ENCODE results near the gene LIME1. TPM values are rescaled to one million over a fixed set of nuclear protein-coding genes. Genes with fewer than 3 reads are reported as not detected.

The LIME1 gene
- total RNA-seq, 1 experiment from 2014 or later: 13.5 TPM

GRCh38 chr20:63697868-63698545 lies 38.5 kb upstream of the LIME1 start:
- H3K56ac ChIP-seq (ENCODE audit: insufficient read length, low read depth, low read length): no peak overlapping the region
- peaks cover 6% of the 10 kb centered on the region; the same call in 1 of the 2 replicates for H3K27me3 Mint-ChIP-seq (ENCODE audit: low read depth)
- H2BK5ac ChIP-seq (ENCODE audit: insufficient read length, low read length): no peak overlapping the region
- H3K9ac ChIP-seq (ENCODE audit: extremely low read depth, insufficient read length, low read length): no peak overlapping the region
- no peak overlapping the region for H3K4ac ChIP-seq (ENCODE audit: low read depth, low read length)
- no peaks in the 10 kb centered on the region for H3K9me3 ChIP-seq (ENCODE audit: control insufficient read depth, low read depth, low read length)
- H3K4me2 ChIP-seq (ENCODE audit: insufficient read depth, insufficient read length, low read length): no peak overlapping the region
- peaks cover 2 to 10% of the 10 kb centered on the region in 2 experiments for H3K4me1 Mint-ChIP-seq
- TF ChIP-seq CTCF (conservative IDR thresholded peaks at IDR 0.05): no peak
- no peaks in the 10 kb centered on the region for H3K4me1 ChIP-seq (ENCODE audit: insufficient read depth, low read length)
- no peak overlapping the region for H4K8ac ChIP-seq (replicated peaks; ENCODE audit: insufficient read length, low read depth, low read length)
- no peak overlapping the region for H3T11ph ChIP-seq (ENCODE audit: low read length)
- H3K4me3 Mint-ChIP-seq: no peak overlapping the region
- no peak overlapping the region for H4K5ac ChIP-seq (ENCODE audit: insufficient read length, low read depth, low read length)
- H4K20me1 ChIP-seq (ENCODE audit: control insufficient read depth, insufficient read depth, insufficient read length): no peaks in the 10 kb centered on the region
- no peak overlapping the region for H3K23ac ChIP-seq (ENCODE audit: insufficient read length, low read depth, low read length)
- H3K18ac ChIP-seq (ENCODE audit: insufficient read length, low read depth, low read length): no peak overlapping the region
- DNase-seq: peak; percentile 38
- H3K27me3 ChIP-seq (ENCODE audit: insufficient read depth, low read length): no peaks in the 10 kb centered on the region
- no peak overlapping the region for H2BK12ac ChIP-seq (ENCODE audit: insufficient read length, low read depth, low read length)
- H3K79me1 ChIP-seq (ENCODE audit: insufficient read depth, low read depth, low read length, poor library complexity, severe bottlenecking): no peaks in the 10 kb centered on the region
- no peak overlapping the region for H2BK120ac ChIP-seq (ENCODE audit: low read depth, low read length, poor library complexity, severe bottlenecking)
- no peak overlapping the region for H4K91ac ChIP-seq (ENCODE audit: insufficient read length, low read depth, low read length)
- no peaks in the 10 kb centered on the region for H3K79me2 ChIP-seq (ENCODE audit: insufficient read depth, low read length)
- H3K14ac ChIP-seq (ENCODE audit: insufficient read depth, low read length): no peak overlapping the region
- no peak overlapping the region for H2BK15ac ChIP-seq (ENCODE audit: low read depth, low read length)
- peaks cover 3 to 5% of the 10 kb centered on the region in 2 experiments; a peak in 3 of 5 replicates for H3K9me3 Mint-ChIP-seq
- no peak overlapping the region for H2AFZ ChIP-seq (ENCODE audit: low read length)
- peaks cover 4% of the 10 kb centered on the region for H3K23me2 ChIP-seq (ENCODE audit: insufficient read length, low read depth, low read length, poor library complexity, severe bottlenecking)
- no peak overlapping the region for H3K27ac ChIP-seq (ENCODE audit: insufficient read length, low read depth, low read length)
- no peak overlapping the region for H2AK5ac ChIP-seq (ENCODE audit: insufficient read length, low read length)
- H3K27ac Mint-ChIP-seq: no peak overlapping the region
- H2BK20ac ChIP-seq (ENCODE audit: low read depth, low read length, poor library complexity, severe bottlenecking): no peak overlapping the region
- no CpG with 5 or more reads among the region's 40 CpGs for WGBS (ENCODE audit: extremely low coverage, insufficient read length, low lambda C conversion rate)
- H3K36me3 Mint-ChIP-seq (ENCODE audit: insufficient read depth in 1 of 3, low read depth in 3 of 3): peaks cover 6 to 9% (median 8%) of the 10 kb centered on the region in 3 experiments; a peak in 5 of 7 replicates
